SK-MEL-5 (cell line): Measurements from ENCODE around the gene CTRB2. TPM values are rescaled to one million over a fixed set of nuclear protein-coding genes. Genes with fewer than 3 reads are reported as not detected.

Experiments used
- DNase-seq: peaks from one replicate; pipeline ENCODE4 v3.0.0-alpha.2; 2016; ENCODE audit warnings: low read depth, low spot score
- in situ Hi-C: cut with HindIII; loops from 2 replicates; pipeline ENCODE4 v1.10.0; 2016; ENCODE audit warnings: low sequenced_read_pairs, high pct_unique_total_duplicates, low pct_unique_long_range_greater_than_20kb
- polyA plus RNA-seq, 2 experiments: library from polyadenylated mRNA; depleted of rRNA; stranded (reverse); fragments of >200 nt; gene quantifications; 2 replicates each; pipeline ENCODE4 v1.2.3, GENCODE V29; 2015
- total RNA-seq: library from RNA; depleted of rRNA; stranded (reverse); fragments of >200 nt; shearing (Covaris generic); gene quantifications from 2 replicates; pipeline ENCODE4 v1.2.3, GENCODE V29; 2014; rRNA removed

CTRB2 gene
- not detected in 2 replicates for total RNA-seq
- 0.66 TPM in 1 of 2 replicates, not detected in the other for polyA plus RNA-seq (2015; cell fraction: cytosol; rRNA removed)
- polyA plus RNA-seq (2015; cell fraction: nucleus; rRNA removed) = not detected in 2 replicates

DNA sequence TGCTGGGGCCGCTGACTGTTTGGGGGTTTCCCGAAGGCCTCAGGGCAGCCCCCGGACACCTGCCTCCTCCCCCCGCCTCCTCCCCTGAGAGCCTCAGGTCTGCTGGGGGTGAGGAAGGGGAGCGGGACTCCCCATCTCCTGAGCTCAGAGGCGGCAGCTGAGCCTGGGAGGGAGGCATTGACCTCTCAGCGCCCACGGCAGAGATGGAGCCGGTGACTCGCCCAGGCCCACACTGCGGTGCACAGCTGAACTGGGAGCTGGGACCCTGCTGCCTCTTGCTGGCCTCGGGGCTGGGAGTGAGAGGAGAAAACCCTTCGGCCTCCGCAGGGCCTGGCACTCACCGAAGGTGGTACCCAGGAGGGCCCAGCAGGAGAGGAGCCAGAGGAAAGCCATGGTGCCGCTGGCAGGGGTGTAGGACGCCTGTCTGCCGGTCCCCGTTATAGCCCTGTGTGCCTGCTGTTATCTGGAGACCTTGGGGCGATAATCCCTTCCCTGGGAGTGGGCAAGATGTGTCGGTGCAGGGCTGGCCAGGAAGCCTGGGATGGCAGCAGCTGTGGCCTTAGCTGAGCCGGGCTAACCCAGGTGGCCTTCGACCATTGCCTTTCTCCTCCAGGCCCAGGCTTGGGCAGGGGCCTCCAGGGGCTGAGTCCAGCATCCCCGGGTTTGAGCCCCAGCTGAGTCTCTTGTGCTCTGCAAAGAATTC lies at the start of gene CTRB2:
TSS of gene CTRB2 (minus strand) at position 413 of the 703 bp plus-strand sequence. CDS start at position 393, 20 bp downstream.
- in situ Hi-C loops = no loop called here
- no peak for DNase-seq

DNA sequence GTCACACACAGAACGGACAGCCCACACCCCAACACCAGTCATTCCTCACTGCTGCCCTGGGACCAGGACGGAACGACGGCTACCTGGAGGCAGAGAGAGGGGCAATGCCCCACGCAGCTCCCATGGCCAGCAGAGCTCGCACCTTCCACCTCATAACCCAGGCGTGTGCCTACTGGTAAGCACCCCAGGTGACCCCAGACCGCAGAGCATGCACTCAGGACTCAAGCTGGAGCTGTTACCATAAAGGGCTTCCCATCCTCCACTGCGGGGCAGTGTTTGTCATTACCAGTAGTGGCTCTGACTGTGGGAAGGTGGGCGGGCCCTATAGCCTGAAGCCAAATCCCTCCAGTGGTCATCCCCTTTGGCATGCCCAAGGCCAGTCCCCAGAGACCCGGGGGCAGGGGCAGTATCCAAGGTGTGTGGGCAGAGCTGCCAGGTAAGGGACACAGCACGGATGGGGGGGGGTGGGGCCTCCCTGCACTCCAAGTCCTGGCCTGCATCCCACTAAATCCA lies 49.2 kb upstream of the CTRB2 start:
- in situ Hi-C loops = no loop called here
- DNase-seq = no peak

DNA sequence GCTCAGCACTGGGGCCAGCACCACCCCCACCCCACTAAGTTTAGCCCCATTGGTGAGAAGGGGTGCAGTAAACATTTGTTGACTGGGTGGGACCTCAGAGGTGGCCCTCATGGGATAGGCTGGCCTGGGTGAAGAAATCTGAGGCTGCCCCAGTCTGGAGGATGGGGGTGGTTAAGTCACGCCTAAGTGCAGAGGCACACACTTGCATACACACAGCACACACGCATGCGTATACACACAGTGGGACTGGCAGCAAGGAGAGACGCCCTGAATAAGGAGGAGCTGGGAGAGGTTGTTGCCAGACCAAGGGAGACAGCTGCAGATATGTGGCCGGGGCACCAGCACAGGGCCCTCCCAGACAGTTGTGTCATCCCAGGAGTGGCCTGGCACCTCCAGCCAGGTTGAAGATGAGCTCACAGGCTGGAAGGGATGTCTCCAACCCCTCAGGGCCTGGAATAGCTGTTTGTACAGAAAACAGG lies 47.4 kb upstream of the CTRB2 start:
- in situ Hi-C loops = no loop called here

DNA sequence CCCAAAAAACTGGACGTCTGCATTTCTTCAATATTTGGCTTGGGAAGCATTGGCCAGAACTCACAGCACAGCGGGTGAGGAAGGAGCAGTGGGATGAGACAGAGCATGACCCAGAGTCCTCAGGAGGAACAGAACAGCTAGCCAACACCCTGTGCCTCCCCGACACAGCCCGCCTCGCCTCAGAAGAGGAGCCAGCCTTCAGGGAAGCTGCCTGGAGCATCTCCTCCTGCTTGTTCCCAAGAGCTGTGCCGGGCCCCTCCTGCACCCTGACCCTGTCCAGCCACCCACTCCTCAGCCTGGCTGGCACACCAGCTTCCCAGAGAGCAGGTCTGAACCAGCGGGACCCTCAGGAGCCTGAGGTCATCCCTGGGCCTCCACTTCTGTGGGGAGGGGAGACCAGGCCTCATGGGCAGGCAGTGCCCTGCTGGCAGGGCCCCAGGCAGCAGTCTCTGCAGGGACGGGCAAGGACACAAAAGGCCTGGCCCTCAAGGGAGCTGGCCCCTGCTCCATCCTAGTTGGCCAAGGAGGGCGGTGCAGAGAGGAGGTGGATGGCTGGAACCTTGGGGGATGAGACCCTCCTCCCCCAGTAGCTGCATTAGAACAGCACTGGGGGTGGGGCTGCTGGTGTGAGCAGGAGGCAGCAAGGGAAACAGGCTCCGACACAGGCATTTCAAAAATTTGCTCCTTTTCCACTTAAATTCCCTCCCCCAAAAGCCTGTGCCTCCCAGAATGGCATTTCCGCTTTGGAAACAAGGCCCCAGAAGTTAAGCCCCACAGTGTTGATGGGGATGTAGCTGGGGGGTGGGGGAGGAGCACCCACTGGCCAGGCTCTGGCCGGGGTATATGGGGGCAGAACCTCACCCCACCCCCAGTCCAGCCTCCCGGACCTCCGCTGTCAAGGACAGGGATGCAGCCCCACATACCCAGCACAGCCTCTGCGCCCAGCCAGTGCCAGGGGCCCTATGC lies 46.3 kb upstream of the CTRB2 start:
- in situ Hi-C loops = no loop called here
- DNase-seq = no peak

More for the DNA sequence above, 47.4 kb upstream of the CTRB2 start:
- no peak for DNase-seq

DNA sequence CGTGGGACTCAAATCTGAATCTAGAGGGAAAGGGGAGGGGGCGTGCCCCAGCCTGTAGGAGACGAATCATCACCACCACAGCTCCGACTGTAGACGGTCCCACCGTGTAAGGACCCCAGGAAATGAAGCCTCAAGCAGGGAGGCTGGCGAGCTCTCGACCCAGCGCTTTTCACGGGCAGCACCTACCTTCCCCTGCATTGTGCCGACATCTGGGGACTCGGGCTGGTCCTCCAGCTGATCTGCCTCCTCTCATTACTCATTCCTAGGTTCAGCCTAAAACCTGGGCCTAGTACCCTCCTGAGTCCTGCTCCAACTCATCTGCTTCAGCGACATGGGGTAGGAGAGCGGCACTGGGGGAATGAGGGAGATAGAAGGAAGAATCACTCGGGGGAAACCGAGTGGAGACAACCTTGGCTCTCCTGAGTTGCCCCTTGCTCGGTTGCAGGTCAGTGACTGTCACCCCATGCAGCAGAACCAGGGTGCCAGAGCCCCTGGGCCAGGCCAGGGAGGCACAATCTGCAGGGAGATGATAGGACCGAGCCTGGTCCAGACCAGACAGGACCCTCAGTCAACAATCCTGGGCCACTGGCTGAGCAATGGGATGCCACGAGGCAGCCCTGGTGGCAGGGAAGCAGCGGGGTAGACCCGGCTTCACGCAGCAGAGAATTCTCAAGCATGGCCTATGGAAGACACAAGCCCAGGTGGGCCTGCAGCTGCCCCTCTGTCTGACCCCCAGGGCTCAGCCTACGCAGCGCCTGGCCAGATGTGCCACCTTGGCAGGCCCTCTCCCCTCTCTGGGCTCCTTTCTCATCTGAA lies 45.3 kb upstream of the CTRB2 start:
- DNase-seq = no peak
- in situ Hi-C loops = no loop called here

DNA sequence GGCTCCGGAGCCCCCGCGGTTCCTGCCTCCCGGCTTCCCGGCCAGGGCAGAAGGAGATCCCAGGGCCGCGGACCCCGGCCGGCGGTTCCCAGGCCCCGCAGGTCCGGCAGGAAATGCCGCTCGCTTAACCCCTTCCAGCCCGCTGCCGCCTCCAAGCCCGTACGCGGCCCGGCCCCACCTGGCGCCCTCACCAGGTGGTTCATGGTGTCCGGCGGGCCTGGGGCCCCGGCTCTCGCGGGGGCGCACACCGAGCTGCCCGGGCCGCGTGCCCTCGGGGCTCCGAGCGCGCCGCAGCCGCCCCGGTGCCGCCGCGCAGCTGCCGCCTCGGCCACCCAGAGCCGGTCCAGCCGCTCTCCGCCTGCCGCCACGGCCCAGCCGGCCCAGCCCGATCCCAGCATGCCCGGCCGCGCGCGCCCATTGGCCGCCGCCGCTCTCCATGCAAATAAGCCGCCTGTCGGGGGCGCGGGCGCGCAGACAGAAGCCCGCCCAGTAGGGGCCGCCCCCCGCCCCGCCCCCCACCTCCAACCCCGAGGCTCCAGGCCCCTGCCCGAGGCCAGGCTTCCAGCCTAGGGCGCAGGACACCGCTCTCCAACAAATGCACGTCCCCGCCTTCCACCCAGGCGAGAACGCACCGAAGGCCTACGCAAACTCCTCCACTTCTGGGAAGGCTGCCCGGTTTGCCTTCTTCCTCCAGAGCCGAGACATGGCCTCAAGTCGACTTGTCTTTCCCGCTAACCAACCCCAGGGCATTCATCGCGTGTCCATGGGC lies 44.5 kb upstream of the CTRB2 start, which contains the start of gene BCAR1:
TSS of gene BCAR1 (minus strand) at position 345 of the 769 bp plus-strand sequence. CDS start at position 203, 142 bp downstream.
- in situ Hi-C loops = no loop called here
- peak; percentile 66 for DNase-seq

DNA sequence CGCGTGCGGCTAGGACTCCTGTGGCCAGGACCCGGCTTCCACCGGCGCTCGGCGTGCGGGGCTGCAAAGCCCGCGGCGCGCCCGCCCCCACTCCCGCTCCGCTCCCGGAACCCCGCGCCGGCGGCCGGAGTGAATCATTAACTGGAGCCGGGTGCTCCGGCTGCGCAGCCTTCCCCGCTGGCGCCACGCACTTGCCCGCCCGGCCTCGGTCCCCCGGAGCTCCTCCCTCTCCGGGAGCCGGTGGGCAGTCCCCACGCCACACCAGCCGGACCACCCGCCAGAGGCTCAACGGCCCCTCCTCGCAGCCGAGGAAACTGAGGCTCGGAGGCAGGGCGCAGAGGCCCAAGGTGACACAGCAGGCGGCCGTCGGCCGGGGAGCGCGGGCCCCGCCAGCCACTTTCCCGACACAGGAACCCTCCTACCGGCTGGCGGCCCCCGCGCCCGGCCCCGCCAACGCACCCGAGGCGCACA lies 43.9 kb upstream of the CTRB2 start:
- in situ Hi-C loops = no loop called here
- DNase-seq = no peak

DNA sequence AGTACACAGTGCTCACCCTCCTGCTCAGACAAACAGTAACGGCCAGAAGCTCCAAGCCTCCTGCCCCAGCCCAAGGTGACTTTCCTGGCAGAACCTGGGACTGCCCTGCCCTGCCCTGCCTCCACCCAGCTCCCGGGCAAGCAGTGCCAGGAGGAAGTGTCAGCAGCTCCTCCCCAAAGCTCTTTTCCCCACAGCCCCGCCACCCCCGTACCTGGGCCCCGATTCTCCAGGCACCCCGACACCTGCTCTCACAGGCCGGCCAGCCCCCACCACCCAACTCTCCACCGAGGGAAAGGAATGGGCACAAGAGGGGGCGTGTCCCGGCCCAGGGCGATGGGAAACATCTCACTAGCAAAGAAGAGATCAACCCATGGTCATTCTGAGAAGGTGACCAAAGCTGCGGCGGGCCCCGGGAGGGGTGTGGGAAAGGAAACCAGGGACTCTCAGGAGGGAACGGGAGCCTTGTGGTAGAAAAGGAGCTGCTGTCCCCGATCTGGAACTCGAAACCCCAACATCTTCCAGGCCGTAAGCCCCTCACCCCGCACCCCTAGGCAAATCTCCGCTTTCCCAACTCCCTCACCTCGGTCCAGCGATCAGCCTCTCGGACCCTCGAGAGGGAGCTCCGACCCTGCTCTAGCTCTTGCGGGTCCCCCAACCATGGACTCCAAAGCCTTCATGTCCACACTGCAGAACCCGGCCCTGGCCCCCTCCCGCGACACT lies 43.3 kb upstream of the CTRB2 start:
- in situ Hi-C loops = no loop called here
- DNase-seq = no peak

DNA sequence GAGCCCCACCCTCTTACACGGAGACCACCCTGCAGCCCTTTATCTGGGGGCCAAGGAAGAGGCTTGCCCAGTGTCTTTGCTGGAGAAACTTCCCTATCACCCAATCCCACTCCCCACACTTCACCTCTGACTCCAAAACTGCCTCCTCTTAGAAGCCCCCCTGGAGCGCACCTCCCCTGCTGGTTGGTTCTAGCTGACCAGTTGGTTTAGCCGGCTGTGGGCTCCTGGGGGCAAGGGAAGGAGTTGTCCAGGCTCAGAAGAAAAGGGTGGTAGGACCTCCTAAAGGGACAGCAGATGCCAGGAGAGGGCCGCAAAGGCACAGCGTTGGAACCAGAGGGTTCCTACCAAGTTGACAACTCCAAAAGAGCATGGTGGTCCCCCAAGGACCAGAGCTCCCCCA lies 42.5 kb upstream of the CTRB2 start:
- no peak for DNase-seq
- in situ Hi-C loops = no loop called here

DNA sequence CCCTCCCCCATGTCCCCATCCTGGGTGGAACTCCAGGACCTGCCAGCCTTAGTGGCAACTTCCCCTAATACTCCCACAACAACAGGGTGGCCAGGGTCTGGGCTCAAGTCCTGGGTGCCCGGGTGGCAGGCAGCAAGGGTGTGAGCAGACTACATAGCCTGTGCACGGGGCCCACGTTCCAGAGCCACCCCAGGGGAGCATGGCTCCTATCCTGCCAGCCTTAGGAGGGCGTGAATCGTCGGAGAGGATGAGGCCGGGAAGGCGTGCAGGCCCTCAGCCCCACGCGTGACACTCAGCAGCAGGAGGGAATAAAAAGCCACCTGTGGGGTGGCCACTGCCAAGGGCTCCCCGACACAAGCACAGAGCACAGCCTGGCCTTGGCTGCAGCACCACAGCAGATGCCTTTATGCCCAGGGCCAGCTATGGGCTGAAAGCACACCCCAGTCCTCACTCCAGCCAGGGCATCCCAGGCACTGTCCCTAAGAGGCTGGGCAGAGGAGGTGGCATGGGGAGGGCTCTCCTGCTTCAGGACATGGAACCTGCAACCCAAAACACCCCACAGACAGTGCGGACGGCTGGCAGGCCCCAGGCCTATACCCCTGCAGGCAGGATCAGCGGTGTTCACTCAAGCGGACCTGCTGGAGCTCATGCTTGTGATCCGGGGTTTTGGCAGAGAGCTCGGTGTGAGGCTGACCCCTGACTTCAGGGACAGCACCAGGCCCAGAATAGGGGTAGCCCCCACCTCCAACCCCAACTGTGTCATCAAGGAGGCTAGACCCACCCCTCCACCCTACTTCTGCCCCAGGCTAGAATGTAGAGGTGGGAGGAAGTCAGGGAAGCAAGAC lies 41.8 kb upstream of the CTRB2 start:
- in situ Hi-C loops = no loop called here
- no peak for DNase-seq

DNA sequence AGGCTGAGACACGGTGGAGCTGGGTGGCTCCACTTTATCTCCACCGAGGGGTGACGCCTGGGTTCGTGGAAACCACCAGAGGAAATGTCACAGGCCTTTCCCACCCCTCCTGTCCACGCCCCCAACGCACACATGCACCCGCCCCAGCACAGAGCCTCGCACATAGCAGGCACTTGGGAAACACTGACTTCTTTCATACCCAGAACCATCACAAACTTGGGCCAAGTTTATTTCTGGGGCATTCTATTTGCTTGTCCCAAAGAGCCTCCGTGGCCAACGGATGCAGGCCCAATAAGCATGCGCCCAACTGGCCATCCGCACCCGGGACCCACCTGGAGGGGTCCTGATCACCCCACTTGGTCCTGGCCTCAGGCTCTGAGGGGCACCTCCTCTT lies 41.2 kb upstream of the CTRB2 start:
- DNase-seq = peak; percentile 14
- in situ Hi-C loops = no loop called here

DNA sequence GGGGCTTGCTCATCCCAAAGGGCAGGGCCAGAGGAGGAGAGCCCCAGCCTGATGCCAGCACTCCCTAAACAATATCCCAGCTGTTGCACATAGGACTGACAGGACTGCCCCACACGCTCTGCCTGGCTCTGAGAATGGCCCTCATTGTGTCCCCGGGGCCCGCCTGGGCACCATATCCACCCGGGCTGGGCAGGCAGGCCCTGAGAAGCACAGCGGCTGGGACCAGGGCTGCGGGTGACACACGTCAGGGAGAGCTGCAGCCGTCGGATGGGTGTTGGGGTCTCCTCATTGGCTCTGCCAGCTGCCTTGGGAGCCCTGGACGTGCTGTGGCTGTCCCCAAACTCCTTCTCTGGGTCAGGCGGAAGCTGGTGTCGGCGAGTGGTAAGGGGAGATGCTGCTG lies 40.3 kb upstream of the CTRB2 start:
- in situ Hi-C loops = no loop called here
- DNase-seq = no peak

DNA sequence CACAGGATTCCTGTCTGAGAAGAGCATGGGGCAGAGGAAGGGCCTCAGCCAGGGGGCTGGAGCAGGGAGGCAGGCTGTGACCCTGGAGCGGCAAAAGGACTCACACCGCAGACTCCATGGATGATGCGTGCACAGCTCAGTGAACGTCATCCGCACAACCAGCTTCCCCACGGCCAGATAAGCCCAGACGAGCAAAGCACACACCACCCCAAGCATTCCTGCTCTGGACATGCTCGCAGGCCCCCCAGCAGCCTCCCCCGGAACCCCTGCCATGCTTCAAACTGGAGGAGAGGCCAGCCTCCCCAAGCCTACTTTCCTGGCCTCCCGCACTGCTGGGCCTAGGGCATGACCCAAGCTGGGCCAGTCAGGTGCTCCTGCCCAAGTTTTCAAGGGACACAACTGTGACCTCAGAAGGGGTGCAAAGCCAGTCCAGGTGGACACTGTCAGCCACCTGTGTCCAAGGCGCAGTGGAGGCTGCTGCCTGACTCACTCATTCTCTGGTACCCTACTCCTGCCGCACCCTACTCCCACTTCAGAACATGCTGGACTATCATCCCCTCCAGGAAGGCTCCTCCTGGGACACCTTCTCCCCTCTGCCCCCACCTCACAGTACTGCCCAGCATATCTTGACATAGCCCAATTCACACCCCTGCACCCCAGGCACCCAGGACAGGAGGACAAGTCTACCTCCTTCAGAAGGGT lies 39.7 kb upstream of the CTRB2 start:
- in situ Hi-C loops = no loop called here
- DNase-seq = no peak

DNA sequence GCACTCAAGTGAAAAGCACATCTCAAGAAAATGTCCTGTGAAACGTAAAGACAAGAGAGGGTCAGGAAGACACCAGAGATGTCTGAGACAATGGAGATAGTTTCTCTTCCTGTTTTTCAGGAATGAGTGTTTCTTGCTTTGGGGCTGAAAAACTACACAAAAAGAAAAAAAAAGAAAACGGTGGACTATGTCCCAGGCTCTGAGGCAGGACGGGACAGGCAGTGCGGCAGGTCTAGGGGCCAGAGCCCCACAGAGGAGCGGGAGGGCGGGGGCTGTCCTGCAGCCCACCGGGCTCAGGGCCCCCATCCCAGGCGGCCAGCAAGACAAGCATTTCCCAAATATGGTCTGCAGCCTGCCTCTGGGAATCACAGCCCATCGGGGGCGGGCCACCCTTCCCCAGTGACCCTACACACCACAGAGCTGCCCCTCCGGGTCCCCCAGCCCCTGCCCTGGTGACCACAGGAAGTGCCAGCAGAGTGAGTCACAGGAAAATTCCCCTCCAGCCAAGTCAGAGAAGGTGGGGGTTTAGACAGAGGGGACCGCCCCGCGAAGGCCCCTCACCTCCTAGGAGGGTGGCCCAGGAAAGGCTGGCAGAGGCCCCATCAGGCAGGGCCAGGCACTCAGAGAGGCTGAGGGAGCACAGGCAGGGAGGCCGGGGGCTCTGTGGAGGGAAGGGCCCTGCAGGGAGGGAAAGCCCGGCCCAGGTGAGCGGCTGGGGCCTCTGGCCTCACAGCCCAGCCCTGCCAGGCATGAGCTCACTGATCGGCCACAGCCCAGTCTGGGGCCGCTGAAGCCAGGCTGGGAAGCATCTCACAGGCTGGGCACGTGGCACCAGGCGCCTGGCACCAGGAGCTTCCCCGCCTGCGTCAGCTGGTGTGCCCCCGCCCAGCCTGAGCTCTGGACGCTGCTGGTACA lies 38.1 kb upstream of the CTRB2 start:
- in situ Hi-C loops = no loop called here
- DNase-seq = peak; percentile 63
